Measurements from ENCODE around the gene KIAA0040. TPM values are rescaled to one million over a fixed set of nuclear protein-coding genes. Genes with fewer than 3 reads are reported as not detected.

KIAA0040 gene
- polyA plus RNA-seq, 1 donor from 2014 or later: not detected

DNA sequence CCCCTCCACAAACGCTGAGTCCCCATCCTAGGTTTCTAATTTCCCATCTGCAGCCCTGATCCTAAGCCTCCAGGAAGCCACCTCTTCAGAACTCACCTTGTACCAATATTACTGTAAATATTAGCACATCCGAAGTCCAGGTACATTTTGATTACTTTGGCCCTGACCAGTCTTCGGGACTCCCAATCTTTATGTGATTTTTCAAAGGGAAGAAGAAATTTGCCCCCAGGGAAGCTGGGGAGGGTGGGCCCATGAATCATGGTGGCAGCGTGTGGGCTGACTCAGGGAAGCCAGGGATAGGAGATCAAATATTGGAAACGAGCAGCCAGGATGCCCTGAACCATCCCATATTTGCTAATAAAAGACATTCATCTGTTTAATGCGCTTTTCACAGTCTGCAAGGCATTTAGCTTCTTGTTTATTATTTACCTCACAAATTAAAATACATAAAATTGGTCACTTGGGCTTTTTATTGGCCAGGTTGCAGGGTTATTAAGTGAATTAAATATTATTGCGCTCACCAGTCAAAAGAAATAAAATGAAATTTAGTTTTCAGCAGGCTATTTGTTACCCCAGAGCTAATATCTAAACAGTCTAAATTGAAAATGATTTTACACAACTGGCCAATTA is 46.6 kb downstream of the KIAA0040 start:
- no peak overlapping the region for H3K9ac ChIP-seq (ENCODE audit: low read length)
- no peak overlapping the region for H3K27ac ChIP-seq (ENCODE audit: low read length)

DNA sequence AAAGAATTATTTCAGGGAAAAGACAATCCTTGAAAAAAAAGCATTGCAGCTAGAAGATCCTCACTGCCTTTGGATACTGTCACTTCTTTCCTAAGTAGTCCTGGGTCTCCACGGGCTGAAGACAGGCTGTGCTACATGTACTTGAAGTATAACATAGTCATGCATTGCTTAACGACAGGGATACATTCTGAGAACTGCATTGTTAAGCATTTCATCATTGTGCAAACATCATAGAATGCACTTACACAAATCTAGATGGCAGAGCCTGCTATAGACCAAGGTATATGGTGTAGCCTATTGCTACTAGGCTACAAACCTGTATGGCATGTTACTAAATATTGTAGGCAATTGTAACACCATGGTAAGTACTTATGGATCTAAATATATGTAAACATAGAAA is 54.0 kb downstream of the KIAA0040 start:
- no peak overlapping the region for H3K4me3 ChIP-seq (ENCODE audit: low read length)

More for the DNA sequence above, 46.6 kb downstream of the KIAA0040 start:
- no peaks in the 10 kb centered on the region for H3K79me2 ChIP-seq (replicated peaks; ENCODE audit: insufficient read depth, low read length)
- no peak overlapping the region for H2AFZ ChIP-seq (ENCODE audit: low read depth, low read length)
- no peaks in the 10 kb centered on the region for H3F3A ChIP-seq (ENCODE audit: insufficient read depth, low read length, poor library complexity, severe bottlenecking)
- no peaks in the 10 kb centered on the region for H4K20me1 ChIP-seq (ENCODE audit: insufficient read depth)
- H3K9me2 ChIP-seq (ENCODE audit: insufficient read depth, low read length): no peaks in the 10 kb centered on the region
- TF ChIP-seq EP300 (conservative IDR thresholded peaks at IDR 0.05; ENCODE audit: poor library complexity, severe bottlenecking) (no peak), POLR2AphosphoS5 (IDR thresholded peaks at IDR 0.05) (no peak)
- H3K9me3 ChIP-seq (ENCODE audit: low read length): no peaks in the 10 kb centered on the region
- no peak overlapping the region for H3K4me2 ChIP-seq (ENCODE audit: low read length)
- no peaks in the 10 kb centered on the region for H3K36me3 ChIP-seq (ENCODE audit: insufficient read depth, low read length)
- H3K4me3 ChIP-seq (ENCODE audit: low read length): no peak overlapping the region
- no peaks in the 10 kb centered on the region for H3K27me3 ChIP-seq (ENCODE audit: insufficient read depth, low read depth, low read length)

More for the DNA sequence above, 54.0 kb downstream of the KIAA0040 start:
- Histone ChIP-seq H3K9me2 (ENCODE audit: insufficient read depth, low read length) (no peaks in the 10 kb centered on the region), H3K9ac (ENCODE audit: low read length) (no peak overlapping the region), H3K27ac (ENCODE audit: low read length) (no peak overlapping the region), H4K20me1 (ENCODE audit: insufficient read depth) (no peaks in the 10 kb centered on the region), H3K36me3 (ENCODE audit: insufficient read depth, low read length) (no peaks in the 10 kb centered on the region), H3K4me2 (ENCODE audit: low read length) (no peak overlapping the region), H2AFZ (ENCODE audit: low read depth, low read length) (no peak overlapping the region), H3K27me3 (ENCODE audit: insufficient read depth, low read depth, low read length) (no peaks in the 10 kb centered on the region), H3K9me3 (ENCODE audit: low read length) (no peaks in the 10 kb centered on the region), H3F3A (ENCODE audit: insufficient read depth, low read length, poor library complexity, severe bottlenecking) (no peaks in the 10 kb centered on the region), H3K79me2 (replicated peaks; ENCODE audit: insufficient read depth, low read length) (no peaks in the 10 kb centered on the region)
- no peak for TF ChIP-seq EZH2 (IDR thresholded peaks at IDR 0.05; ENCODE audit: borderline replicate concordance, insufficient read depth, low read length, poor library complexity, severe bottlenecking)
- TF ChIP-seq, protein P1, sequence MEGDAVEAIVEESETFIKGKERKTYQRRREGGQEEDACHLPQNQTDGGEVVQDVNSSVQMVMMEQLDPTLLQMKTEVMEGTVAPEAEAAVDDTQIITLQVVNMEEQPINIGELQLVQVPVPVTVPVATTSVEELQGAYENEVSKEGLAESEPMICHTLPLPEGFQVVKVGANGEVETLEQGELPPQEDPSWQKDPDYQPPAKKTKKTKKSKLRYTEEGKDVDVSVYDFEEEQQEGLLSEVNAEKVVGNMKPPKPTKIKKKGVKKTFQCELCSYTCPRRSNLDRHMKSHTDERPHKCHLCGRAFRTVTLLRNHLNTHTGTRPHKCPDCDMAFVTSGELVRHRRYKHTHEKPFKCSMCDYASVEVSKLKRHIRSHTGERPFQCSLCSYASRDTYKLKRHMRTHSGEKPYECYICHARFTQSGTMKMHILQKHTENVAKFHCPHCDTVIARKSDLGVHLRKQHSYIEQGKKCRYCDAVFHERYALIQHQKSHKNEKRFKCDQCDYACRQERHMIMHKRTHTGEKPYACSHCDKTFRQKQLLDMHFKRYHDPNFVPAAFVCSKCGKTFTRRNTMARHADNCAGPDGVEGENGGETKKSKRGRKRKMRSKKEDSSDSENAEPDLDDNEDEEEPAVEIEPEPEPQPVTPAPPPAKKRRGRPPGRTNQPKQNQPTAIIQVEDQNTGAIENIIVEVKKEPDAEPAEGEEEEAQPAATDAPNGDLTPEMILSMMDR (IDR thresholded peaks at IDR 0.05; ENCODE audit: poor library complexity, severe bottlenecking): no peak
- TF ChIP-seq MXI1 (conservative IDR thresholded peaks at IDR 0.05; ENCODE audit: poor library complexity, severe bottlenecking): no peak
- TF ChIP-seq SMC3 (conservative IDR thresholded peaks at IDR 0.05; ENCODE audit: poor library complexity): no peak
- no peak for TF ChIP-seq TAF1 (IDR thresholded peaks at IDR 0.05; ENCODE audit: low read depth)
- no peak for TF ChIP-seq EP300 (conservative IDR thresholded peaks at IDR 0.05; ENCODE audit: poor library complexity, severe bottlenecking)
- no peak for TF ChIP-seq POLR2AphosphoS5 (IDR thresholded peaks at IDR 0.05)
- TF ChIP-seq, protein P2, sequence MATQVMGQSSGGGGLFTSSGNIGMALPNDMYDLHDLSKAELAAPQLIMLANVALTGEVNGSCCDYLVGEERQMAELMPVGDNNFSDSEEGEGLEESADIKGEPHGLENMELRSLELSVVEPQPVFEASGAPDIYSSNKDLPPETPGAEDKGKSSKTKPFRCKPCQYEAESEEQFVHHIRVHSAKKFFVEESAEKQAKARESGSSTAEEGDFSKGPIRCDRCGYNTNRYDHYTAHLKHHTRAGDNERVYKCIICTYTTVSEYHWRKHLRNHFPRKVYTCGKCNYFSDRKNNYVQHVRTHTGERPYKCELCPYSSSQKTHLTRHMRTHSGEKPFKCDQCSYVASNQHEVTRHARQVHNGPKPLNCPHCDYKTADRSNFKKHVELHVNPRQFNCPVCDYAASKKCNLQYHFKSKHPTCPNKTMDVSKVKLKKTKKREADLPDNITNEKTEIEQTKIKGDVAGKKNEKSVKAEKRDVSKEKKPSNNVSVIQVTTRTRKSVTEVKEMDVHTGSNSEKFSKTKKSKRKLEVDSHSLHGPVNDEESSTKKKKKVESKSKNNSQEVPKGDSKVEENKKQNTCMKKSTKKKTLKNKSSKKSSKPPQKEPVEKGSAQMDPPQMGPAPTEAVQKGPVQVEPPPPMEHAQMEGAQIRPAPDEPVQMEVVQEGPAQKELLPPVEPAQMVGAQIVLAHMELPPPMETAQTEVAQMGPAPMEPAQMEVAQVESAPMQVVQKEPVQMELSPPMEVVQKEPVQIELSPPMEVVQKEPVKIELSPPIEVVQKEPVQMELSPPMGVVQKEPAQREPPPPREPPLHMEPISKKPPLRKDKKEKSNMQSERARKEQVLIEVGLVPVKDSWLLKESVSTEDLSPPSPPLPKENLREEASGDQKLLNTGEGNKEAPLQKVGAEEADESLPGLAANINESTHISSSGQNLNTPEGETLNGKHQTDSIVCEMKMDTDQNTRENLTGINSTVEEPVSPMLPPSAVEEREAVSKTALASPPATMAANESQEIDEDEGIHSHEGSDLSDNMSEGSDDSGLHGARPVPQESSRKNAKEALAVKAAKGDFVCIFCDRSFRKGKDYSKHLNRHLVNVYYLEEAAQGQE (IDR thresholded peaks at IDR 0.05; ENCODE audit: borderline replicate concordance): no peak
- TF ChIP-seq RAD21 (conservative IDR thresholded peaks at IDR 0.05): no peak
